Kidney tubule cell (primary cell): ENCODE results near the gene MEIKIN.
A peak's percentile ranks its signal among the peaks of the same experiment; 100 is the strongest.

Experiments used
- DNase-seq: peaks from one replicate; pipeline ENCODE4 v3.0.0-alpha.2; 2018; ENCODE audit warnings: low spot score

Gene MEIKIN, protein sequence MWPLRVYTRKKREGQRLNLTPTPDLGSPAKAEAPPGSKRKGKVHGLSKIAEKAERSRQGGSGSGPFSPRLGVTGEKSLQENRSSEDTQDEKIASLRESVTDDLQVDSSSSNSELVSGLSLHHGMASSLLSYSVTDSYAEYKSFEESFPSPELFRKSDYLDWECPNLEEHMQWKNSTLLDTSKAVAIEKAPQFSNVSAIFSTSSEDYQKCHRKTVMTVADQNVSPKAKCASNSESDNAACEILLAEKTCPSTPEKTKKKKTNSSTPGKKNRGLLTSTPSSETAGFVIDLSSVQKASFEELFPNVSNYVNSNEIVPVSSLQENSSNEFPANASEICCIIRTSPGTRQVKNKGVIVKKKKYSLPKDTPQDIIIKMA

DNA sequence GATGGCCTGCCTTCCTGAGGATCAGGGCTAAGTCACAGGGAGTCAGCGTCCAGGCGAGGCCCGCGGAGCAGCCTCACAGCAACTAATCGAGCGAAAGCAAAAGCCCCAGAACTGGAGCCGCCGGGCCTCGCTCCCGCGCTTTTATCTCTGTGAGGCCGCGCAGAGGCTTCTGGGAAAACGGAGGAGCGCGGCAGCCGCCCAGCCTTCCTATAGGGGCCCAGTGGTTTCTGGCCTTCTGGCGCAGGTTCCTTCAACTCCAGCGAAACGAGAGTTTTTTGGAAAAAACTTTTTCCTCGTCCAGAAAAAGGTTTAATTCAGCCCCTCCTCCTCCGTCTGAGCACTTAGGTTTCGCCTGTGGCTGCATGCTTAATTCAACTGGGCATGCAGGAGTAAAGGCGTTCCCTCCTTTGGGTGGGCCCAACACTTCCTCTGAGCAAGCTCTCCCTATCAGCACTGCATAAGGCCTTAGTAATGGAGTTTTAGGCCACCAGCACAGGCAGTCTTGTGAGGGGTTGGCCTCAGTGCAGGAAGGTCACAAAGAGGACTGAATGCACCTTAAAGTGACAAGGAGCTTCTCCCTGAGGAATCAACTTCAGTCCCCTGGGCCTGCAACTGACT lies at the start of gene MEIKIN:
MEIKIN (minus strand) TSS at position 113 of the 618 bp plus-strand sequence. CDS start 158 bp downstream, outside the sequence.
- DNase-seq: no peak

DNA sequence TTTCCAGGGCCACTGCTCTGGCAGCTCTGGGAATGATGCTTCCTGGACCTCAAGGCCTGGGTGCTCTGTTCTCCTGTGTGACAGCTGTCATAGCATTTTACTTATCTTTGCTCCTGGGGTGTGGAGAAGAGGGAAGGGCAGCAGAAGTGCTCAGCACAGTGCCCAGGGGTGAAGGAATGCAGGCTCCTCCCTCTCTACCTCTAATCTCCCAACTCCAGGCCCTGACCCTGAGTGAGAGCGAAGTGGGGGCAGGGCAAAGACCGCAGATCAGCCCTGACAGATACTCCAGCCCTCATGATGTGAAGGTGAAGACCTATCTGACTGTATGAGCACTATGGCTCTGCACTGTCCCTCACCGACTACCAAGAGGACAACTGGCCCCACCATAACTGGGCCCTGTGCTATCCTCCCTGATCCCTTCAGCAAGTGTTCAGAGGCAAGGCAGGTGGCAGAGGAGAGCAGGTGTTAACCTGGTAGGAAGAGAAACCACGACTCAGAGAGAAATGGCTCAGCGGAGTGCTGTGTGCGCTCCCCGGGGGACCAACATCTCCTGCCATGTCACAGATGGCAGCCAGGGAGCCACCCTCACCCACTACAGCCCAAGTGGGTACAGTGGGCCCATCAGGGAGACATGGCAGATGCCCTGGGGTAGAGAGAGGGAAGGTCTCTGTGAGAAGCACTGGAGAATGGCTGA lies 49.2 kb upstream of the MEIKIN start:
- DNase-seq: no peak

DNA sequence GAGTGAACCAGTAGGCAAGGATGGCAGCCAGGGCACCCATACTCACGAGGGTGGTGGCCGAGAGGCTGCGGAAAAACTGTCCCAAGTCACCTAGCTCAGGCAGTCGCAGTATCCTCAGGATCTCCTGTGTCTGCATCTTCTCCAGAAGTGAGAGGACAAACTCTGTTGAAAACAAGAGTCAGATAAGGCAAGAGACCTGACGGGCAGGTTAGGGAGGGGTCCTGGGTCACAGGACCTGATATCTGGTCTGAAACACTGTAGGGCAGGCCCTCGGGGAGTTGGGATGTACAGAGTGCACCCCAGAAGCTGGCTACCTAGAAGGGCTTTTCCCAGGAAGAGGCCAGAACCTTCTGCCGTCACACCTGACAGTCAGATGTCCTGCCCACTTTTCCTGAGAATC lies 48.6 kb upstream of the MEIKIN start:
- no peak for DNase-seq

DNA sequence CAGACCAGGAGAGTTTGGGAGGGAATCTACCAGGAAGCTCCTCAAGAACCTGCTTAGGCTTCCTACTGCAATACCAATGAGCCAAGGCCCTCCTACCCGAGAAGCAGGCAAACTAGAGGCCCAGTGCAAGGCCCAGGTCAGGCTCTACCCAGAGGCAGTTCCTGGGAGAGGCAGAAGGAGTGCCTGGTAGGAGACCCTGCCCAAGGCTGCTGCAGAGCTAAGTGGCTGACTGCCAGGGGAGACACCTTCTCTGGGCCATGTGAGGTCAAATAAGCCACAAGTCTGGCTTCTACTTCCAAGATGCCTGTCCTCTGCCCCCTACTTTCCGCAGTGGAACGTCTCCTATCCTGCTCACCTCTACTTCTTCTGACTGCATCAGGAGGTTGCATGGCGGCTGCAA lies 48.2 kb upstream of the MEIKIN start:
- no peak for DNase-seq

DNA sequence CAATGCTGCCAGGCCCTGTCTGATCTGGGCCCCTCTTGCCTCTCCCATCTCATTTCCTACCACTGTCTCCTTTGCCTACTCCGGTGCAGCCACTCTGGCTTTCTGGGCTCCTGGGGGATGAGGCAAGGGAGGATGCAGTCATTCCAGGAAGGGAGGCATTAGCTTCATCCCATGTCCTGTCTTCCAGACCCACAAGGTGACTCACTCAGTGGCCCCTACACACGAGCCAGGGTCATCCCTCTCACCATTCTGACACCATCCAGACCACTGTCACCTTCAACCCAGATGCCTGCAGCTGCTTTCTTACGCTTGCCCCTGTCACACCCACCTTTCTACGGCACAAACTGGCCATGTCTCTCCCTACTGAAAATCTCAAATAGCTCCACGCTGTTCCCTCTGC lies 46.9 kb upstream of the MEIKIN start:
- DNase-seq: no peak

DNA sequence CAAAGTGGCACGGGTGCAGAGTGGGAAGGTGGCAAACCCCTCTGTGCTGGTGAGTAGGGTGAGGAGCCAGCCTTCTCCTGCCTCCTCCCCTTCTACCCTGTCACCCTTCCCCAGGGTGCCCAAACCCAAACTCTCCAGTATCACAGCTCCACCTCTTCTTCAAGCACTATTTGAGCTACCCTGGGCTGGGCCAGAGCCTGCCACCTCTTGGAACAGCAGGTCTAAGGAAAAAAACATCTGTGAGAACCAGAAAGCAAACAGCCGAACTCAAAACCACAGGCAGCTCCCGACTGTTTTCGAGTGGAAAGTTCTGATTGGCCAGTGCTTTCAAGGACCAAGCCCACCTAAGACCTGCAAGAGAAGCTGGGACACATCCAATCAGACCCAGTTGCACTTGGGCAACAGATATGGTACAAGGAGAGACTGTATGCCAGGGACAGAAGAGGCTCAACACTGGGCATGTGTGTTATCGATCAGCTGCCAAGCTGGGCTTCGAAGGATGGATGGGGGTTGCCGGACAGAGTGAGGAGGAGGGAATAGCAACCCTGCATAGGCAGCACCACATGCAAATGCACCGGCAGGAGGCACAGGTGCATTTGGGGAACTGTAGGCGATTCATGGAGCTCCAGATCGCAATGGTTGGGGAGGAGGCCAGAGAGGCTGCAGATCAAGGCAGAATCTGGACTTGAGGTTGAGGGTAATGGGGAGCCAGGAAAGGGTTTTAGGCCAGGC lies 46.3 kb upstream of the MEIKIN start:
- no peak for DNase-seq

DNA sequence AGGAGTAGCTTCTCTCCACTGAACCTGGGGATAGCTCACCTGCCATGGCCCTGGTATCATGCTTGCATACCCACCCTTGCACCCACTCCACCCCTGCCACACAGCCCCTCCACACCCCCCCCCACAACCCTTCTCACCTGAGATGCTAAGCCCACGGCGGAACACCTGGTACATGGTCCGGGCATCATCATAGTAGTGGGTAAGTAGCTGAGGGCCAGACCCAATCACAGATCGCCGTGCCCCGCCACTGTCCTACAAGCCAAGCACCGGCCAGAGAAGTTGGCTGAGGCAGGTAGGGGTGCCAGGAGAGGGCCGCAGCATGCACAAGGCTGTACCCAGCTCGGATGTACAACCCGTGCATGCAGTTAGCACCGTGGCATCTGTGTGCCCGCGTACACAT lies 45.3 kb upstream of the MEIKIN start:
- DNase-seq: no peak

DNA sequence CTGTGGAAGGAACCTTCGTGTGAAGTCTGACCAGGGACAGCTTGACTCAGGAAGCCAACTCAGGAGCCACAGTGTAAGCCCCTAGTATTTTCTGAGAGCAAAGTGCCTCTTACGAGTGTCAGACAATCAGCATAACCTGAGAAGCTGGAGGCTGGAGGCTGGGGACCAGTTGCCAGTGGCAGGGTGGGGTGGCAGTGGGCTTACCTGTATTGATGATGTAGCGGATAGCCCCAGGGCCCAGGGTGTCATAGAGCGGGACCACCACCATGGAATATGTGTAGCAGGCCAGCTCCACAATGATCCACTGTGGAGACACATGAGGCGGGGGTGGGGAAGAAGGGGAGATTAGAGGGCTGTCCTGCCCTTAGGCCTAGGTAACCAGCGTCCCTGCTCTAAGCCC lies 43.1 kb upstream of the MEIKIN start:
- DNase-seq: no peak

DNA sequence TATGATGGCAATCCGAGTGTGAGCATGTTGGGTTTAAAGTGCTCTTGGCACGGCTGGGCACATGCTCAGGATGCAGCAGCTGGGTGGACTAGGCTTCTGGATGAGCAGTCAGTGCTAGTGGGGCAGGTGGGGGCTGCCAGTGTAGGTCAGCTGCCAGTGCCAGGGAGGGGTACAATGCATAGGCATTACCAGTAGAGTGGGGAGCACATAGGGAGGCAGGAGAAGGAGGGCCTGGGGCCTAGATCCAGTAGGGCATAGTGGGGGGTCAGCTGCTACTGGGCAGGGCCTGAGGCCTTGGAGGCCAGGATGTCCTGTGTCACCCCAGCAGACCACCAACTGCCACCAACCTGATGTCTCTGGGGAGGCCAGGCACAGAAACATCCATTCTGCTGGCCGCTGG lies 41.8 kb upstream of the MEIKIN start:
- no peak for DNase-seq

DNA sequence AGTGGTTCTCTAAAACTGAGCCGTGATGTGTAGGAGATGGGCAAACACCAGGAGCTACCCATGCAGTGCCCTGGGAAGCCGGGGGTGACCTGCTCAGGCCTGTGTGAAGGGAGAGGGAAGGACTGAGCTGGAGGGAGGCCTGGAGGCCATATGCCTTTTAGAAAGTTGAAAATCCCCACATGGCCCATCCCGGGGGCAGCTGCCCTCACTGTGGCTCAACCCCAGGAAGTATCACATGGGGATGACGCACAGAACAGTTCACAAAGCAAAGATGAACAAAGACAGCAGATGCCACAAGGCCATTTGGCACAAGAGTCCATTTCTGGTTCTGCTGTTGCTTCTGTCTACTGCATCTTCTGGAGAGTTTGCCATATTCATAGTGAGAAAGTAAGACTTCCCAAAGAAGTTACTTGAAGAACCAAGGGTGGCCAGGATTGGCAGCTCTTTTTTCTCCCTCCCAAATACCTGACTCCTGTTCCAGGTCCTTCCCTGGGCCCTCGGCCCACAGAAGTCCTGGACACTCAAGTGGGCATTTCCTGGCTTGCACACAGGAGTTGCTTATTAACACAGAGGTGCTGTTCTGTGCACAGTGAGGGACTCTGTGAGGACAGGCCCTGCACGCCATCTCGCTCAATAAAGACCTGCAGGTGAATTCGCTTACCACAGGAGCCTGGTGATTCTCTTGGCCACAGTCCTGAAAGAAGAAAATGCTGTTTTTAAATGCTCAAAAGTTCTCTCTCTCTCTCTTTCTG lies 40.9 kb upstream of the MEIKIN start:
- no peak for DNase-seq

DNA sequence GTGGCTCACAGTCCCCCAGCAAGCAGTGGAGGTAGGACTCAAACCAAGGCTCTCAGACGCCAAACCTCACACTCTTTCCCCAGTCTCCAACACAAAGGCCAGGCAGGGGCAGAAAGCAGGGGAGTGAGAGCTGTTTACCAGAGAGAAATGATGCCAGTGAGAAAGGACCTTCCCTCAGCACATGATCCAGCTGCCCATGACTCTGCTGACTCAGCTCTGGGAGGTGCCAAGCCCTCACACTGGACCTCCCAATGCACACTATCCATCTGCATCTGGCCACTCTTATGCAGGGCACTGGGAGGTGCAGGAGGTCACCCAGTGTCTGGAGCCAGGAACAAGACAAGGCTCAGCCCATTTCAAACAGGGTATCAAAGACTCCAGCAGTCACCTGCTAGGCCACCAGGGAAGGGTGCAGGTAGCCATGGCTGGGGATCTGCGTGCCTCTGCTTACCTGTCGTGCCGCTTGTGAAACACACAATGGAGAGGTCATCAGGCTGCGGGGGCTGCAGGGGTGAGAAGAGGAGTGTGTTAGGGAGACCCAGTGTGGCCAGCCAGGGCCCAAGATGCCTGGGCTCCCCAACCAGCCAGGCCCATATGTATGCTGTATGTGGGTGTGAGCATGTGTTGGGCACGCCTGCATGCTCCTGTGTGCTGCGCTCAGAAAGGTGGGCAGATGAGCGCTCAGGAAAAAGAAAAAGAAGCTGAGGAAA lies 39.6 kb upstream of the MEIKIN start:
- no peak for DNase-seq

DNA sequence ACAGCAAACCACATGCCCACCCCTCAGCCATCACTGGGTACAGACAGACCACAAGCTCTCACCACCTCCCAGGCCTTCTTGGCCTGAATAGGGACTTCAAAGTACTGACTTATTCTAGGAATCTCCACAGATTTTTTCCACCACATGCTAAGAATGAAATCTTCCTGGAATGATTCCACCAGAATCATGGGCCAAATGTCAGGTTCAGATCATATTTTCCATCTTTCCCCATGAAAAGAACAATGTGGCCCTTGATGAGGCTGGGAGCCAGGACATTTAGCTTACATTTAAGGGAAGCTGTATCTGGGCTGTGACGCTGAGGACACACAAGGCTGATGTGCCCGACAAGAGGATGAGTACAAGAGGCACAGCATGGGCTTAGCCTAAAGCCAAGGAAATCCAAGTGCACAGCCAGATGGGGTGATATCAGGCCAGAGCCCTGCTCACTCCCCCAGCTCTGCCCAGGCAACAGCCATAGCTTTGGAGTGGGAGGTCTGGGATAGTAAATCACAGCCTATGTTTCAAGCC lies 37.8 kb upstream of the MEIKIN start:
- no peak for DNase-seq

DNA sequence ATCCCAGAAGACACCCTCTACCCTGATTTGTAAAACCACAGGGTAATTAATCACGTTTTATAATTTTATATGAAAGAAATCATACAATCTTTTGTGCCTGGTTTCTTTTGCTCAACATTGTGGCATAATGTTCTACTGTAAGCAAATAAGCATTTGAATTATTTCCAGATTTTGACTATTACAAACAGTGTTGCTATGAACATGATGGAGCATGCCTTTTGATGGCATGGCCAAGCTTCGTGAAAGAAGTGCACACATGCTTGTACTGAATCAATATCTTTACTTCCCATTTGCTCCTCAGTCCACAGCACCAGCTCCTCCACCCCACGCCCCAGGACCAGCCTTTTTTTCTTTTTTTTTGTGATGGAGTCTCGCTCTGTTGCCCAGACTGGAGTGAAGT lies 36.1 kb upstream of the MEIKIN start:
- DNase-seq: no peak

DNA sequence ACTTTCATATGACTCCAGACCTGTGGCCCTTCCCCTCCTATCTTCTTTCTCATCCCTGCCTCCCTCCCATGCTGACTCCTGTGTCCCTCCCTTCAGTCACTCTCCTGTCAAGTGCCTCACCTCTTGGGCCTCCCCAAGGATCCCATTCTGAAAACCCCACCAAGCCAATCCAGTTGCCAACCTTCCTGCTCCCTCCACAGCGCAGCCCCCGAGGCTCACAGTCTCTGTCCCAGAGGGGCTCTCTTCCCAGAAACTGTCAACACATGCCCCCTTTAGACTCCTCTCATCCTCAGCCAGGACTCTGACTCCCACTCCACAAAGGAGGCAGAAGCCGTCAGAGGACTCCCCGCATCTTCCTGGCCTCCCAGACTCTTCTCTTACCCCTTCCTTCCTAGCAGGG lies 35.2 kb upstream of the MEIKIN start:
- no peak for DNase-seq

DNA sequence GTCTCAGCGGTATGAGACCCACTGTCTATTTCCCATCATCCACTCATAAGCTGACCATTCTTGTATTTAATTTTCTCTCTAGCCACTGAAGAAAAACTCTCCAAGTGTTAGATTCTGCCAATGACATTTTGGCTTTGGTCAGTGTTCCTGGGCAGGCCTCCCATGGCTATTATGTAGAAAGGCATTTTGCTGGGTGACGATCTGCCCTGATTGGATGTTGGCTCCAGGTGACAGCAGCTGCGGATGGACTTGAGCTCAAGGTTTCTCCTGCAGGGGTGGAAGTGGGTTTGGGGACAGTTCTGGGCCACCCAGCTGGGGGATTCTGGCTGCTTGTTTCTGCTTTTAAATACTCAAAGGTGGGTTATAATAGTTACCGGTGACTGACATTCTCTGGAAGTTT lies 34.4 kb upstream of the MEIKIN start:
- DNase-seq: no peak

DNA sequence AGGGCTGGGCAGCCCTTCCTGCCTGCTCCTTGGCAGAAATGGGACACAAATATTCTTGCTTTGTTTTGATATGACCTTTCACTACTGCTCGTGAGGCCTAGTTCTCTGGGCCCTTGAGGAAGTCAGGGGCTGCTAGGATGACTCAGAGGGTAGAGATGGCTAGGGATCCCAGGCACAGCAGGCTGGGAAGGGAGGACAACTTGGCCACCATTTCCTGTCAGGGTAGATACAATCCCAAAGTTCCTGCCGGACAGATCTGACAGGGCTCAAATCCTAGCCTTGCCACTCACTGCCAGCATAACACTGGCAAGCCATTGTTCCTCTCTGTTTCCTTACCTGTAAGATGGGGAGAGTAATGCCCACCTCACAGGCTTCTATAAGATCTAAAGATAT lies 31.7 kb upstream of the MEIKIN start:
- DNase-seq: peak; percentile 28

DNA sequence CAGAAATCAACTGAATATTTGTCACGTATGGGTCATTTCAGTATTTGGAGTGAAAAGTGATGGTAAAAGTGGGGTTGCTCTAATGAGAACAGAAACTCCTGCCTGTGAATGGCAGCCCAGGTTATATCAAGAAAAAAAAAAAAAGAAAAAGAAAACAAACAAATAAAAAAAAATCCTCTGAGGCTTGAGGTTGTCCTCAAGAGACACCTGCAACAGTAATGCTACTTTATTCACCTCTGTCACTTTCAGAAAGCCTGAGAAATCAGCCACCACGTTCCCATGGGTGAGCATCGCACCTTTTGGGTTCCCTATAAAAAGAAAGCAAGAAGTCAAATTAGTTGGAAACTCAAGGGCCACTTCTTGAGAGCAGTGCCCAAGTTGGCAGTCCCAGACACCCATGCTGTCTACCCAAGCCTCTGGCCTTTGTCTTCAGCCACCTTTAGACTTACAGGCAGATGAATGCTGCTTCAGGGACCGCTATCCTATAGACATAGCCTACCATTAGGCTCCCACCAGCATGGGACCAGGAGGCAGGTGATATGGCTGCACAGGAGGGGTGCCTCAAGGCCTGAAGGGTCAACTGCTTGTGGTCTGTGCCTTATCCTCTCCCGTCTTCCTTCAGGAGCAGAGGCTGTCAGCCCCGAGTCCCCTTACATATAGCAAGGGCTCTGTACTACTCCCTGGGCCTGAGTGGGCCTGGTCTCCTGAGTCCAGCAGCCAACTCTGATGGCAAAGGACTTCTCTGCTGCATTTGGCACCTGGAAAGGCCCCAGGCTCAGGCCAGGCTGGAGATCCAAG lies 31.1 kb upstream of the MEIKIN start:
- no peak for DNase-seq

DNA sequence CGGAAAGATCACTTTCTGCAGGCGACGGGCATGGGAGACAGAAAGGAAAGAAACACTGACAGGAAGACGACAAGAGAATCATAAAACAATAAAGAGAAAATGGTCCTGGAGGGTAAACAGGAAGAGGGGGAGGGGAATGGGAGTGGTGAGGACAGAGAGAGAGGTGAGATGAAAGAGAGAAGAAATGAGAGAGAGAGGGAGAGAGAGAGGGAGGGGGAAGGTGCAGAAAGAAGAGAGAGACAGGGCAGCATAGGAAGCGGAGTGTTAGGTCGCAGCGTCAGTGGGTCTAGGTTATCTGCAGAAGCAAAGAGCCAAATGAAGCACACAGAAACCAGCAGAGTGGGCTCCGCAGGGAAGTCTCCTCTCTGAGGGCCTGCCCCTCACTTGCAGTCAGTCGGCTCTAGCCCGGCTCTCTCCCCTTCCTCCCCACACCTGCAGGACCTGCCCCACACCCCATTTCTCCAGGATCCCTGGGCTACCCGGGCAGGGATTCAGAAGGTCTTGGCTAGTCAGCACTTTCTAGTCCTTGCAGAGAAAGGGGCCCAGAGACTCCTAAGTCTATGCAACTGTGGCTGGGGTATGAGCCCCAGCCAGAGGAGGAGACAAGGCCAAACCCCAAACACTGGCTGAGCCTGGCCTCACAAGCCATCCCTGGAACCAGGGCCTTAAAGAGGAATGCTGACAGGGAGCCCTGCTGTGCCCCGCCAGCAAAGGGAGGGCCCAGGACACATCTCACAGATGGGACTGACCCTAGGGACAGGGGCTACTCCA lies 29.7 kb upstream of the MEIKIN start:
- DNase-seq: no peak

DNA sequence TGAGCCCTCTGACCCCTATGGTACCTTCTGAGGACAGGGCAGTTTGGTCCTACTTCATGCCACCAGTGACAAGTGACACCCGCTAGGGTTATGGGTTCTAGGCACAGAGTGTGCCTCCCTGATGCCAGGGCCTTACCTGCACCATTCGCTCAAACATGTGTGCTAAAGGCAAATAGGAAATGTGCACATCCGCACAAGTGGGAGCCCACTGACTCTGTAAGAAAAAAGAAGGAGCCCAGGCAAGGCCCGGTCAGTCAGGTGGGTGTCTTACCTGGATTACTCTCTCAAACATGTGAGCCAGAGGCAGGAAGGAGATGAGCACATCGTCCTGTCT lies 29.1 kb upstream of the MEIKIN start:
- no peak for DNase-seq

DNA sequence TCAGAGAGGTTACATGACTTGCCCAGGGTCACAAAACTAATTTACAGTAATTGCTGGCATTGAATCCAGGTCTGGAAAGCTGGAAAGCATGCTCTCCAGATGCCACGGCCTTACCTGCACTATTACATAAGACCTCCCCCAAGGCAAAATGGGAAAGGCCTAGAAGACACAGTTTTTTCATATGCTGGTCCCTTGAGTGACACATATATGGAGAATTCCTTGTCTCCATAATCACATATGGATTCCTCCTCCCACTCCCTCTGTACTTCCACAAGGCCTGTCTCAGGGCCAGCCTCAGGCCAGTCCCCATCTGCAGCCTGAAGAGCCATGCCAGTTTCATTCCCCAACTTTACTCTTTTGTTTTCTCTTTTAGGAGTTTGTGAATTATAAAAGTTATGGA lies 28.6 kb upstream of the MEIKIN start:
- DNase-seq: no peak
